HG02642 (cell line): ENCODE data around the gene FBXO9.
"Not testable (repeated sequence)": the region's sequence is repeated elsewhere in the genome, so short reads cannot be mapped to it uniquely, and the experiment has no call there.

Experiments
- ATAC-seq: cut with Tn5 transposase; IDR thresholded peaks from one replicate; pipeline ENCODE4 v1.9.1; 2021; ENCODE audit warnings: mild to moderate bottlenecking; ENCODE audit not compliant: unreplicated experiment, poor library complexity

FBXO9 gene

GRCh38 chr6:53045891-53046673, 19.1 kb upstream of the FBXO9 start:
- no peak for ATAC-seq

- peak; percentile 92 for ATAC-seq
Observed at GRCh38 chr6:53048431-53049195, 16.6 kb upstream of the FBXO9 start.

GRCh38 chr6:53049415-53049814, 15.8 kb upstream of the FBXO9 start:
- ATAC-seq: no peak

- ATAC-seq: not testable (repeated sequence)
Observed at GRCh38 chr6:53052152-53052551, 13.1 kb upstream of the FBXO9 start.

GRCh38 chr6:53054532-53054931, 10.7 kb upstream of the FBXO9 start:
- ATAC-seq: no peak

- no peak for ATAC-seq
Observed at GRCh38 chr6:53055873-53056272, 9.3 kb upstream of the FBXO9 start.

- ATAC-seq: no peak
Observed at GRCh38 chr6:53056273-53056672, 8.9 kb upstream of the FBXO9 start.

- ATAC-seq: no peak
Observed at GRCh38 chr6:53058388-53059195, 6.6 kb upstream of the FBXO9 start.

- no peak for ATAC-seq
Observed at GRCh38 chr6:53059648-53060589, 5.3 kb upstream of the FBXO9 start.

GRCh38 chr6:53062169-53062539, 3.0 kb upstream of the FBXO9 start:
- no peak for ATAC-seq

- ATAC-seq: not testable (repeated sequence)
Observed at GRCh38 chr6:53064255-53064654, 949 bp upstream of the FBXO9 start.

GRCh38 chr6:53064726-53065265, 408 bp upstream of the FBXO9 start:
- ATAC-seq: peak; percentile 77

- no peak for ATAC-seq
Observed at GRCh38 chr6:53066077-53066417, 843 bp downstream of the FBXO9 start.

- ATAC-seq: no peak
Observed at GRCh38 chr6:53066874-53067706, 1.9 kb downstream of the FBXO9 start.

GRCh38 chr6:53067849-53068361, 2.7 kb downstream of the FBXO9 start:
- ATAC-seq: no peak

- no peak for ATAC-seq
Observed at GRCh38 chr6:53069427-53069826, 4.2 kb downstream of the FBXO9 start.

- peak; percentile 78 for ATAC-seq
Observed at GRCh38 chr6:53070806-53071205, 5.6 kb downstream of the FBXO9 start.

GRCh38 chr6:53074347-53074746, 9.1 kb downstream of the FBXO9 start:
- ATAC-seq: no peak

- ATAC-seq: no peak
Observed at GRCh38 chr6:53080813-53081212, 15.6 kb downstream of the FBXO9 start.
